ENCODE results near the gene IL22RA1. TPM values are rescaled to one million over a fixed set of nuclear protein-coding genes. Genes with fewer than 3 reads are reported as not detected.

Gene IL22RA1
- total and polyA plus RNA-seq, 9 of the 15 experiments (the other 6 are each of a cell fraction or from before 2014, with no cell fraction given) = not detected

GRCh38 chr1:24113641-24114033, 29.3 kb downstream of the IL22RA1 start (continued):
- TF ChIP-seq, protein P1, sequence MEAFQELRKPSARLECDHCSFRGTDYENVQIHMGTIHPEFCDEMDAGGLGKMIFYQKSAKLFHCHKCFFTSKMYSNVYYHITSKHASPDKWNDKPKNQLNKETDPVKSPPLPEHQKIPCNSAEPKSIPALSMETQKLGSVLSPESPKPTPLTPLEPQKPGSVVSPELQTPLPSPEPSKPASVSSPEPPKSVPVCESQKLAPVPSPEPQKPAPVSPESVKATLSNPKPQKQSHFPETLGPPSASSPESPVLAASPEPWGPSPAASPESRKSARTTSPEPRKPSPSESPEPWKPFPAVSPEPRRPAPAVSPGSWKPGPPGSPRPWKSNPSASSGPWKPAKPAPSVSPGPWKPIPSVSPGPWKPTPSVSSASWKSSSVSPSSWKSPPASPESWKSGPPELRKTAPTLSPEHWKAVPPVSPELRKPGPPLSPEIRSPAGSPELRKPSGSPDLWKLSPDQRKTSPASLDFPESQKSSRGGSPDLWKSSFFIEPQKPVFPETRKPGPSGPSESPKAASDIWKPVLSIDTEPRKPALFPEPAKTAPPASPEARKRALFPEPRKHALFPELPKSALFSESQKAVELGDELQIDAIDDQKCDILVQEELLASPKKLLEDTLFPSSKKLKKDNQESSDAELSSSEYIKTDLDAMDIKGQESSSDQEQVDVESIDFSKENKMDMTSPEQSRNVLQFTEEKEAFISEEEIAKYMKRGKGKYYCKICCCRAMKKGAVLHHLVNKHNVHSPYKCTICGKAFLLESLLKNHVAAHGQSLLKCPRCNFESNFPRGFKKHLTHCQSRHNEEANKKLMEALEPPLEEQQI (IDR thresholded peaks at IDR 0.05) = no peak
- no peak for TF ChIP-seq CEBPB (tag; IDR thresholded peaks at IDR 0.05)
- no peak for TF ChIP-seq NUFIP1 (IDR thresholded peaks at IDR 0.05; ENCODE audit: partially characterized antibody)
- no peak for TF ChIP-seq NCOA2 (IDR thresholded peaks at IDR 0.05; ENCODE audit: partially characterized antibody in 2 of 2)
- TF ChIP-seq ZNF507 (tag; conservative IDR thresholded peaks at IDR 0.05) = no peak
- TF ChIP-seq, protein P2, sequence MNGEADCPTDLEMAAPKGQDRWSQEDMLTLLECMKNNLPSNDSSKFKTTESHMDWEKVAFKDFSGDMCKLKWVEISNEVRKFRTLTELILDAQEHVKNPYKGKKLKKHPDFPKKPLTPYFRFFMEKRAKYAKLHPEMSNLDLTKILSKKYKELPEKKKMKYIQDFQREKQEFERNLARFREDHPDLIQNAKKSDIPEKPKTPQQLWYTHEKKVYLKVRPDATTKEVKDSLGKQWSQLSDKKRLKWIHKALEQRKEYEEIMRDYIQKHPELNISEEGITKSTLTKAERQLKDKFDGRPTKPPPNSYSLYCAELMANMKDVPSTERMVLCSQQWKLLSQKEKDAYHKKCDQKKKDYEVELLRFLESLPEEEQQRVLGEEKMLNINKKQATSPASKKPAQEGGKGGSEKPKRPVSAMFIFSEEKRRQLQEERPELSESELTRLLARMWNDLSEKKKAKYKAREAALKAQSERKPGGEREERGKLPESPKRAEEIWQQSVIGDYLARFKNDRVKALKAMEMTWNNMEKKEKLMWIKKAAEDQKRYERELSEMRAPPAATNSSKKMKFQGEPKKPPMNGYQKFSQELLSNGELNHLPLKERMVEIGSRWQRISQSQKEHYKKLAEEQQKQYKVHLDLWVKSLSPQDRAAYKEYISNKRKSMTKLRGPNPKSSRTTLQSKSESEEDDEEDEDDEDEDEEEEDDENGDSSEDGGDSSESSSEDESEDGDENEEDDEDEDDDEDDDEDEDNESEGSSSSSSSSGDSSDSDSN (IDR thresholded peaks at IDR 0.05; ENCODE audit: borderline replicate concordance in 1 of 2, low read depth in 2 of 2, low read length in 2 of 2) = no peak
- no peak for TF ChIP-seq ESRRB (CRISPR knock-in tag; IDR thresholded peaks at IDR 0.05; ENCODE audit: borderline replicate concordance)
- no peak for TF ChIP-seq MCM7 (IDR thresholded peaks at IDR 0.05)
- TF ChIP-seq KDM2B (CRISPR knock-in tag; IDR thresholded peaks at IDR 0.05) = no peak

Data from K562 (cell line).